ENCODE measurements around the gene SFTPB.
"Not testable (repeated sequence)": the region's sequence is repeated elsewhere in the genome, so short reads cannot be mapped to it uniquely, and the experiment has no call there.

Gene SFTPB

GRCh38 chr2:85668009-85668856 lies at the start of gene SFTPB:
SFTPB (minus strand) TSS chr2:85668199; CDS start chr2:85668183, 16 bp downstream.
- DNase-seq (ENCODE audit: low read depth) = peak; percentile 25

GRCh38 chr2:85717308-85718008 lies 49.5 kb upstream of the SFTPB start:
- peak; percentile 90 for DNase-seq (ENCODE audit: low read depth)

- no peak for DNase-seq (ENCODE audit: low read depth)
These were observed 48.4 kb upstream of the SFTPB start for GRCh38 chr2:85716346-85716914.

DNA sequence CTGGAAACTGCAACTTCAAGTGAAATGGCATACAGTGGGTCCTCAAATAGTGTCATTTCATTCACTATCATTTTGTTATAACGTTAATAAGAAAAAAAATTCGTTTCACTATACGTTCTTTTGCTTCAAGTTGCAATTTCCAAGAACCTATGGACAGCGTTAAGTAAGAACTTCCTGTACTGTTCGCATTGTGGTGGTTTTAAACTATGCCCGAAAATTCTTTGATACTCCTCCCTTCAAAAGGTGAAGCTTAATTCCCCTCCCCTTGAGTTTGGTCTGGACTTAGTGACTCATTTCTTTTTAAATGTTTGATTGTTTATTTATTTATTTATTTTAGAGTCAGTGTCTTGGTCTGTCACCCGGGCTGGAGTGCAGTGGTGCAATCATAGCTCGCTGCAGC lies 46.8 kb upstream of the SFTPB start:
- no peak for DNase-seq (ENCODE audit: low read depth)

- DNase-seq (ENCODE audit: low read depth) = not testable (repeated sequence)
These were observed 46.4 kb upstream of the SFTPB start for GRCh38 chr2:85714421-85714820.

- no peak for DNase-seq (ENCODE audit: low read depth)
These were observed 45.8 kb upstream of the SFTPB start for GRCh38 chr2:85713836-85714235.

DNA sequence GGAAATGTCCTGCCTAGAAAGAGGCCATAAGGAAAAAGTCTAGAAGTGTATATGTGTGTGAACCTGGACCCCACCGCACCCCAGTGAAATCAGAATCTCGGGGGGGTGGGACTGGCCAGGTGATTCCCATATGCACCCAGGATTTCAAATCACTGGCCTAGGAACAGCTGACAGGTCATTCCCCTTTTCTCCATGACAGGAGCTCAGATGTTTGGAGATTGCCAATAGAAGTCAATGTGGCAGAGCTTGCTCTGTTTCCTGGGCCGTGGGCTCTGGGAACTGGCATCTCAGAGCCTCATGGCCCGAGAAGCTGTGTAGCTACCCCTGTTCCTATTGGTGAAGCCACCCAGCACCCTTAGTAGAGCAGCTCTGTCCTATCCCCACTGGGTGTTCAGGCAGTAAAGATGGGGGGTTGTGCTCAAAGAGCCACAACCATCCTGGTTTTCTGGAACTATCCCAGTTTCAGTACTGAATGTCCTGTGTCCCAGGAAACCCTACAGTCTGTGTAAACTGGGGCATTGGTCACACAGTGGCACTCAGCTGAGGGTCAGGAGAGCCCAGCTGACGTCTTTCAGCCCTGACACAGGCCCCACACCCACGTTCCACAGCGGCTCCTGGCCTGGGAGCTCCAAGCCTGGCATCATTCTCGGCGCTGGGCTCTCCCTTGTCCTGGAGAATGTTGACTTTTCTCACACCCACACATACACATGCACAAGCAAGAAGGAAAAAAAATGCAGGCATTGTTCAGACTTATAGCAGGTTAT lies 45.0 kb upstream of the SFTPB start:
- peak; percentile 48 for DNase-seq (ENCODE audit: low read depth)

DNA sequence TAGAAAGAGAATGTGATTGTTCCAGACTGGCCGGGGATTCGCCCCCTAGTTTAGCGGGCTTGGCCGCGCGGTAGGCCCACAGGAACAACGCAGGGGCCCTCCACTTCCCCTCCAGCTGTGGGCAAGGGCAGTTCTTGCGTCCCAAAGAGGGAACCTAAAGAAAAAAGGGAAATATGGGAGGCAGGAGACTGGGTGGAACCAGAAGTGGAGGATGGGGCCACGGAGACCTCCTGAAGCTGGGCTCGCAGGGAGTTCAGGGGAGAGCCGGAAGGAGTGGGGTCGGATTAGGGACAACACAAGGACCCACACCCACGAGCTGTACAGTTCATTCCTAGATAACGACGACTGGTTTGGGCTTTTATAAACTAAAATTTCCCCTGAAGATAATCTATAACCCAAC lies 44.3 kb upstream of the SFTPB start:
- DNase-seq (ENCODE audit: low read depth) = no peak

- DNase-seq (ENCODE audit: low read depth) = no peak
These were observed 43.6 kb upstream of the SFTPB start for GRCh38 chr2:85711578-85712060.

GRCh38 chr2:85710687-85711577 lies 42.9 kb upstream of the SFTPB start:
- DNase-seq (ENCODE audit: low read depth) = no peak

DNA sequence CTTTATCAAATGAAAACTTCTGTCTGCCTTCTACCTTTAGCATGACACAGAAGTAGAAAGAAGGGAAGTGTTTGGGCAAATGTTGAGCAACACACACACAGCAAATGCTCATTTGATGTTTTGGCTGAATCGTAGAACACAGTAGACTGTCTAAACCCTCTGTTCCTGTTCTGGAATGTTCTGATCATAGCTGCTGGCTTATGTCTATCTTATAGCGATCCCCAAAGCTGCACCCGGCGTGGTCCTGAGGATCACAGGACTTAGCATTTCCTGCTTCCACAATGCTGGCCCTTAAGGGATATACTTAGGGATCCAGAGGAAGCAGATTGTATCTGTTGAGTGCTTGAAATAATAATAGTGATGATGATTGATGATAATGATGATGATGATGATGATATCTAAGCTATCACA lies 41.4 kb upstream of the SFTPB start:
- peak; percentile 48 for DNase-seq (ENCODE audit: low read depth)

DNA sequence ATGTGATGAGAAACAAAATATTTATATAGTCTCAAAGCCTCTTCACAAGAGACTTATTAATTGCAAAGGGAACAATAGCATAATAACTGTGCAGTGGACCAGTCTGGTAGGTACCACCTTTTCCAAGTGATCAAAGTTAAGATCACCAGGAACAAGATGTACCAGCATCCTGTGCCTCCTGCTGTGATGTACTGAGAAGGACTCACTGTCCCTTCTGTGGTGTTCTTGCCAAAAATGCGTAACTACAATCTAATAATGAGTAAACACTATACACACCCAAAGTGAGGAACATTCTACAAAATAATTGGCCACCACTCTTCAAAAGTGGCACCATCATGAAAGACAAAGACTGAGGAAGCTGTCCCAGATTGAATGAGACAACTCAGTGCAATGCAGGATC lies 40.6 kb upstream of the SFTPB start:
- DNase-seq (ENCODE audit: low read depth) = no peak

DNA sequence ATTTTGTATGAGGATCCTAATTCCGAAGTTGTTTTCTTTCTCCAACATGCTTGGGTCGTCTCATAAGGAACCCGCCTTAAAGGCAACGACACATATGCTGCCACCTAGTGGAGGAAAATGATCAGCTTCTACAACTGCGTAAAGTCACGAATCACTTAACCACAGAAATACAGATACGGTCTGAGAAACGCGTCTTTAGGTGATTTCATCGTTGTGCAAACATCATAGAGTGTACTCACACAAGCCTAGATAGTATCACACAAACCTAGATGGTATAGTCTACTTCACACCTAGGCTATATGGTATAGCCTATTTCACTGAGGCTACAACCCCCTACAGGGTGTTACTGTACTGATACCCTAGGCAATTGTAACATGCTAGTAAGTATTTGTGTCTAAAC lies 39.3 kb upstream of the SFTPB start:
- DNase-seq (ENCODE audit: low read depth) = peak; percentile 85

DNA sequence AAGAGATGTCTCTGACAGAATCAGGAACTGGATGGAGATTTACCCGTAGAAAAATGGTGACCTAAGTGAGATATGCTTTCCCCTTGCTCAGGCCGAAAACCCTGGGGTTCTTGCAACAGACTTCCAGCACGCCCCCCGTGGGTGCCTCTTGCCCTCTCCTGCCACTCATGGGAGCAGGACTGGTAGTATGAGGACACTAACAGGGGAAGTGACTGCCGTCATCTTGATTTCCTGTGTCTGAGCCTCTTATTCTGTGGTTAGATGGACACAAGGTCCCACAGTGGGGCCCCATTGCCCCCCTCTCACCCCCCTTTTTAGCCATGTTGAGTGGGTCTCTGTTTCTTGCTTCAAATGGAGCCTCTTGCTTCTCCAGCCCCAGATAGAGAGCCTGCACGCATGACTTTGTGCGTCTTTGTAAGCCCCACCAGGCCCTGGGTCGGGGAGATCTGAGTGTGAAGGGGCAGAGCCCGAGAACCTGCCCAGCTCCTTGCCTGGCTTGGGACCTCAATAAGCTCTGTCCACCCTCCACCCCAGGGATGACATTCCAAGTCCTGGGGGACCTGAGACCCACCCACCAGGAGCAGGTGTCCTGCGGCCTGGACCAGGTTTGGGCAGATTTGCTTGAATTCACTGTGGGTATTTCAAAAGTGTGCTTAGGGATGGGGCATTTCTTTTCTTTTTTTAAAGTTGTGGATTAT lies 38.7 kb upstream of the SFTPB start:
- no peak for DNase-seq (ENCODE audit: low read depth)

- DNase-seq (ENCODE audit: low read depth) = no peak
These were observed 38.1 kb upstream of the SFTPB start for GRCh38 chr2:85706063-85706462.

DNA sequence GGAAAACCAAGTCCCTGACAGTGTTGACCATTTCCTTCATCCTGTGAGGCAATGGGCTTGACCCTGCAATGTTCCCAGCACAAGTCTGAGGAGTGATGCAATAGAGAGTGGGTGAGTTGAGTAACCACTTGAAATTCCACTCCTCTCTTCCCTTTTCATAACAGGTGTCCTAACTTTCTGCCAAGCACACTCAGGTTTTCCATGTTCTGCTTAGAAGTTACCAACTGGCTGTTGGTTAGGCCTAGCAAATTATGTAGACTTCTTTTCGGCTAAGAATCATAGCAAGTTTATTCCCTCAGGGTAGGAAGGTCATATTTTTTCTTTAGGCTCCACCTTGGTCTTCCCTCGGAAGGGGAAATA lies 37.7 kb upstream of the SFTPB start:
- peak; percentile 90 for DNase-seq (ENCODE audit: low read depth)

GRCh38 chr2:85704800-85705679 lies 37.0 kb upstream of the SFTPB start:
- DNase-seq (ENCODE audit: low read depth) = no peak

- no peak for DNase-seq (ENCODE audit: low read depth)
These were observed 36.0 kb upstream of the SFTPB start for GRCh38 chr2:85704038-85704437.

DNA sequence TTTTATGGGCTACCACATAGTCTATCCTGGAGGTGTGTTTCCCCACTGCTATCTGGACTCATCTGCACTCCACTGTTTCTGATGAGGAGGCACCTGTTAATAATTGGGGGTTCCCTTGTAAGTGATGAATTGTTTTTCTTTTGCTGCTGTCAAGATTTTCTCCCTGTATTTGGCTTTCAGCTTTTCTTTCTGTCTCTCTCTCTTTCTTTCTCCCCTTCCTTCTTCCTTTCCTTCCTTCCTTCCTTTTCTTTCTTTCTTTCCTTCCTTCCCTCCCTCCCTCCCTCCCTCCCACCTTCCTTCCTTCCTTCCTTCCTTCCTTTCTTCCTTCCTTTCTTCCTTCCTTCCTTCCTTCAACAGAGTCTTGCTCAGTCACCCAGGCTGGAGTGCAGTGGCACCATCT lies 35.3 kb upstream of the SFTPB start:
- DNase-seq (ENCODE audit: low read depth) = no peak

DNA sequence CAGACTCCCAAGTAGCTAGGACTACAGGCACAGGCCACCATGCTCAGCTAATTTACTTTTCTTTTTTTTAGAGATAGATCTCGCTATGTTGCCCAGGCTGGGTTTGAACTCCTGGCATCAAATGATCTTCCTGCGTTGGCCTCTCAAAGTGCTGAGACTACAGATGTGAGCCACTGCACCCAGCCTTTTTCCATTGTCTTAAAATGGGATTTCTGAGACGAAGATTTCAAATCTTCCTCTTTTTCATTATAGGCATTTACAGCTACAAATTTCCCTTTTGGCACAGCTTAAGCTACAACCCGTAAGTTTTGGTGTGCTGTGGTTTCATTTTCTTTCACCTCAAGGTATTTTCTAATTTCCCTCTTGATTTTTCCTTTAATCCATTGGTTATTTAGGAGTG lies 34.8 kb upstream of the SFTPB start:
- DNase-seq (ENCODE audit: low read depth) = no peak
